HL-60 (cell line): ENCODE results near the gene FCHSD2.

ENCODE experiments used
- DNase-seq, 2 experiments: peaks; one replicate each; pipeline ENCODE4 v3.0.0-alpha.2; 2010 to 2020; ENCODE audit warnings: low read depth in 1 of 2, low spot score in 1 of 2
- H3K27ac ChIP-seq: fragments of 250-450 bp; sonication (Bioruptor Pico); replicated peaks from 2 replicates; pipeline ENCODE4 v1.5.1; 2020; ENCODE audit warnings: mild to moderate bottlenecking, moderate library complexity
- H3K27me3 ChIP-seq: fragments of 250-450 bp; sonication (Bioruptor Pico); 2 replicates; pipeline ENCODE4 v1.5.1; 2021; ENCODE audit warnings: mild to moderate bottlenecking, moderate library complexity; ENCODE audit not compliant: insufficient read depth, poor library complexity, severe bottlenecking
- H3K4me3 ChIP-seq: replicated peaks from 2 replicates; pipeline ENCODE4 v1.5.1; 2011; ENCODE audit warnings: mild to moderate bottlenecking, control low read depth, low read length; ENCODE audit not compliant: insufficient read depth
- CTCF ChIP-seq: IDR thresholded peaks from one replicate; pipeline ENCODE4 v1.5.1; 2011; ENCODE audit warnings: low read length, control low read depth, inconsistent platforms; ENCODE audit not compliant: insufficient read depth
- GABPA ChIP-seq: IDR thresholded peaks from 2 replicates; pipeline ENCODE4 v1.6.1; 2012; ENCODE audit warnings: low read depth
- POLR2AphosphoS5 ChIP-seq: IDR thresholded peaks from 2 replicates; pipeline ENCODE4 v1.6.1; 2012; ENCODE audit warnings: low read depth
- REST ChIP-seq: IDR thresholded peaks from 2 replicates; pipeline ENCODE4 v1.6.1; 2012; ENCODE audit warnings: low read depth; ENCODE audit not compliant: insufficient replicate concordance
- SPI1 ChIP-seq: IDR thresholded peaks from 2 replicates; pipeline ENCODE4 v1.6.1; 2012; ENCODE audit warnings: low read depth, mild to moderate bottlenecking, borderline replicate concordance

The FCHSD2 gene

GRCh38 chr11:72836111-72836510, 306.0 kb downstream of the FCHSD2 start:
- no peak for TF ChIP-seq POLR2AphosphoS5
- TF ChIP-seq SPI1: no peak
- TF ChIP-seq REST: no peak
- TF ChIP-seq GABPA: no peak
- TF ChIP-seq CTCF: no peak
- Histone ChIP-seq H3K27ac (no peak overlapping the region), H3K4me3 (no peak overlapping the region), H3K27me3 (no peaks in the 10 kb centered on the region)
- DNase-seq: no peak

GRCh38 chr11:72834905-72835304, 307.2 kb downstream of the FCHSD2 start:
- no peaks in the 10 kb centered on the region for H3K27me3 ChIP-seq
- no peak overlapping the region; the same call in 1 of the 2 replicates for H3K27ac ChIP-seq
- H3K4me3 ChIP-seq: no peak overlapping the region
- DNase-seq: peak in 1 of 2 experiments; percentile 32
- no peak for TF ChIP-seq SPI1
- TF ChIP-seq POLR2AphosphoS5: peak; percentile 47; the same call in 1 of the 2 replicates
- TF ChIP-seq GABPA: no peak

- Histone ChIP-seq H3K4me3 (no peak overlapping the region), H3K27me3 (no peaks in the 10 kb centered on the region), H3K27ac (no peak overlapping the region)
- TF ChIP-seq REST (no peak), SPI1 (no peak), POLR2AphosphoS5 (no peak), CTCF (no peak), GABPA (no peak)
- no peak for DNase-seq
These were observed 308.2 kb downstream of the FCHSD2 start for GRCh38 chr11:72833811-72834493.

- TF ChIP-seq POLR2AphosphoS5: peak; percentile 9; the same call in 1 of the 2 replicates
- no peak for TF ChIP-seq SPI1
- no peak for TF ChIP-seq REST
- no peak for TF ChIP-seq GABPA
- TF ChIP-seq CTCF: no peak
- Histone ChIP-seq H3K27me3 (no peaks in the 10 kb centered on the region), H3K27ac (no peak overlapping the region), H3K4me3 (no peak overlapping the region)
- DNase-seq: no peak
These were observed 308.9 kb downstream of the FCHSD2 start for GRCh38 chr11:72833083-72833733.
